Measurements from ENCODE around the gene B3GNT5.

DNA sequence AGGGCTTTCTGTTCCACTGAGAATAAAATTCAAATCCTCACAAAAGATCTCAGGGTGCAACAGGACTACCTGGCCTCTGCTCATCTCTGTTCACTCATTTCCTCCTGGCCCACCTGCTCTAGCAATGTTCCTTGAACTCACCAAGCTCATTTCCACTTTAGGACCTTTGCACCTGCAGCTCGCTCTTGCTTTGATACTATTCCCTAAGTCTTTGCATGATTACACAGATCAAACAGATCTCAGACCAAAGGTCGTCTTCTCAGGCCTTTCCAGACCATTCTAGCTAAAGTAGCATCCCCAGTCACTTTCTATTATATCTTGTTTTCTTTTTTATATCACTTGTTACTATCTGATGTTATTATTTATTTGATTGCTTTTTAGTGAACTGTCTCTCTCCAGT lies 54.7 kb downstream of the B3GNT5 start:
- TF ChIP-seq, protein P1, sequence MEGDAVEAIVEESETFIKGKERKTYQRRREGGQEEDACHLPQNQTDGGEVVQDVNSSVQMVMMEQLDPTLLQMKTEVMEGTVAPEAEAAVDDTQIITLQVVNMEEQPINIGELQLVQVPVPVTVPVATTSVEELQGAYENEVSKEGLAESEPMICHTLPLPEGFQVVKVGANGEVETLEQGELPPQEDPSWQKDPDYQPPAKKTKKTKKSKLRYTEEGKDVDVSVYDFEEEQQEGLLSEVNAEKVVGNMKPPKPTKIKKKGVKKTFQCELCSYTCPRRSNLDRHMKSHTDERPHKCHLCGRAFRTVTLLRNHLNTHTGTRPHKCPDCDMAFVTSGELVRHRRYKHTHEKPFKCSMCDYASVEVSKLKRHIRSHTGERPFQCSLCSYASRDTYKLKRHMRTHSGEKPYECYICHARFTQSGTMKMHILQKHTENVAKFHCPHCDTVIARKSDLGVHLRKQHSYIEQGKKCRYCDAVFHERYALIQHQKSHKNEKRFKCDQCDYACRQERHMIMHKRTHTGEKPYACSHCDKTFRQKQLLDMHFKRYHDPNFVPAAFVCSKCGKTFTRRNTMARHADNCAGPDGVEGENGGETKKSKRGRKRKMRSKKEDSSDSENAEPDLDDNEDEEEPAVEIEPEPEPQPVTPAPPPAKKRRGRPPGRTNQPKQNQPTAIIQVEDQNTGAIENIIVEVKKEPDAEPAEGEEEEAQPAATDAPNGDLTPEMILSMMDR (IDR thresholded peaks at IDR 0.05): no peak
- TF ChIP-seq POLR2AphosphoS5 (IDR thresholded peaks at IDR 0.05) (no peak), POLR2A (IDR thresholded peaks at IDR 0.05) (no peak)

Measured in breast epithelium (tissue), 3 donors.